Endothelial cell of umbilical vein (primary cell): Measurements from ENCODE around the gene PMVK. TPM values are rescaled to one million over a fixed set of nuclear protein-coding genes. Genes with fewer than 3 reads are reported as not detected.

Experiments used
- BruUV-seq: library from RNA; stranded (reverse); fragments of 400-500 nt; replicated peaks from 2 replicates; lab custom pipeline; 2021; lab: Mats Ljungman, UMichigan
- CTCF ChIA-PET: fragments of 300-600, 350-600 bp; sonication (Branson Sonifier 250); formaldehyde crosslinking; loops from one replicate; lab custom pipeline; 2021; ENCODE audit warnings: antibody characterized with exemption, inconsistent platforms; lab: Charles Lee
- POLR2A ChIA-PET: fragments of 300-600, 350-600 bp; sonication (Branson Sonifier 250); formaldehyde crosslinking; loops from one replicate; lab custom pipeline; 2021; ENCODE audit warnings: antibody characterized with exemption, inconsistent platforms; lab: Charles Lee
- DNase-seq: peaks from one replicate; pipeline ENCODE4 v3.0.0-alpha.2; 2011; ENCODE audit warnings: low read depth, low spot score
- FAIRE-seq: peaks from 2 replicates; lab custom pipeline; 2011; peaks lifted over from hg19 to GRCh38; lab: Jason Lieb, UNC
- H2AFZ ChIP-seq: 2 replicates; pipeline ENCODE4 v1.6.0; 2012; ENCODE audit warnings: low read depth, low read length, control low read depth, inconsistent platforms
- H3K27ac ChIP-seq: 2 replicates; pipeline ENCODE4 v1.5.1; 2011; ENCODE audit warnings: low read depth, mild to moderate bottlenecking, control low read depth, low read length, moderate library complexity; ENCODE audit not compliant: insufficient read depth
- H3K27me3 ChIP-seq, 2 experiments: 2 replicates each; pipeline versions ENCODE4 v1.6.0 to v1.6.1; 2011; ENCODE audit warnings: low read length in 2 of 2, mixed read lengths in 1 of 2; ENCODE audit not compliant: control insufficient read depth in 2 of 2, insufficient read depth in 2 of 2
- H3K36me3 ChIP-seq, 2 experiments: 2 replicates in 1 of 2; 3 replicates in 1 of 2; pipeline ENCODE4 v1.5.1; 2011; ENCODE audit warnings: low read length in 2 of 2, mild to moderate bottlenecking in 1 of 2, moderate library complexity in 1 of 2; ENCODE audit not compliant: control insufficient read depth in 2 of 2, insufficient read depth in 2 of 2; ENCODE audit errors: extremely low read depth in 1 of 2
- H3K4me1 ChIP-seq: 3 replicates; pipeline ENCODE4 v1.5.1; 2011; ENCODE audit warnings: mild to moderate bottlenecking, low read length; ENCODE audit not compliant: control insufficient read depth, insufficient read depth; ENCODE audit errors: extremely low read depth
- H3K4me2 ChIP-seq: 2 replicates; pipeline ENCODE4 v1.6.1; 2011; ENCODE audit warnings: low read length, control low read depth, mixed read lengths; ENCODE audit not compliant: insufficient read depth
- H3K4me3 ChIP-seq, 3 experiments: fragments of 200-600 bp in 1 of 3; sonication (generic), shearing (Covaris generic) in 1 of 3; replicated peaks in 1 of 3; 2 replicates each; pipeline ENCODE4 v1.5.1; 2011 to 2016; ENCODE audit warnings: control low read depth in 3 of 3, low read length in 3 of 3, mild to moderate bottlenecking in 2 of 3, inconsistent platforms in 1 of 3, low read depth in 1 of 3, moderate library complexity in 1 of 3; ENCODE audit not compliant: insufficient read depth in 1 of 3
- H3K79me2 ChIP-seq: 2 replicates; pipeline ENCODE4 v1.6.0; 2012; ENCODE audit warnings: low read length, inconsistent platforms; ENCODE audit not compliant: control insufficient read depth, insufficient read depth
- H3K9ac ChIP-seq: replicated peaks from 2 replicates; pipeline ENCODE3; 2011; ENCODE audit warnings: low read length, control low read depth; ENCODE audit not compliant: insufficient read depth; ENCODE audit errors: extremely low read depth
- H3K9me1 ChIP-seq: replicated peaks from 3 replicates; pipeline ENCODE4 v1.6.0; 2011; ENCODE audit warnings: mild to moderate bottlenecking, low read length; ENCODE audit not compliant: control insufficient read depth, insufficient read depth; ENCODE audit errors: extremely low read depth
- H3K9me3 ChIP-seq: replicated peaks from 2 replicates; pipeline ENCODE4 v1.5.1; 2012; ENCODE audit warnings: low read length, inconsistent platforms; ENCODE audit not compliant: control insufficient read depth, insufficient read depth
- H4K20me1 ChIP-seq: replicated peaks from 2 replicates; pipeline ENCODE3; 2011; ENCODE audit warnings: mild to moderate bottlenecking, low read length; ENCODE audit not compliant: control insufficient read depth, insufficient read depth; ENCODE audit errors: extremely low read depth
- EZH2 ChIP-seq: IDR thresholded peaks from 2 replicates; pipeline ENCODE4 v1.6.1; 2012; ENCODE audit warnings: borderline replicate concordance, low read depth, mild to moderate bottlenecking, moderate library complexity, low read length, inconsistent platforms; ENCODE audit not compliant: severe bottlenecking
- FOS ChIP-seq: IDR thresholded peaks from 2 replicates; pipeline ENCODE4 v1.6.1; 2011; ENCODE audit warnings: mild to moderate bottlenecking, low read length, moderate library complexity, borderline replicate concordance; ENCODE audit not compliant: insufficient read depth
- GATA2 ChIP-seq: IDR thresholded peaks from 2 replicates; pipeline ENCODE4 v1.7.0; 2011; ENCODE audit warnings: low read depth, mild to moderate bottlenecking, moderate library complexity, mixed read lengths, low read length; ENCODE audit not compliant: insufficient read length, insufficient read depth
- JUN ChIP-seq: IDR thresholded peaks from 2 replicates; pipeline ENCODE4 v1.6.1; 2011; ENCODE audit warnings: borderline replicate concordance, low read depth; ENCODE audit not compliant: insufficient read length, insufficient read depth
- MYC ChIP-seq: IDR thresholded peaks from one replicate; pipeline ENCODE4 v1.6.1; 2011; ENCODE audit warnings: mild to moderate bottlenecking, low read depth, low read length
- POLR2A ChIP-seq: IDR thresholded peaks from 2 replicates; pipeline ENCODE4 v1.6.1; 2012; ENCODE audit warnings: low read depth, mild to moderate bottlenecking, control low read depth, low read length
- POLR2AphosphoS5 ChIP-seq: IDR thresholded peaks from 2 replicates; pipeline ENCODE4 v1.6.1; 2012; ENCODE audit warnings: low read depth, mild to moderate bottlenecking, control low read depth, low read length, moderate library complexity; ENCODE audit not compliant: insufficient read depth
- dilution Hi-C: fragments of 300-500 bp; cut with MboI; formaldehyde crosslinking; loops from one replicate; pipeline ENCODE4 v1.15.0; 2019; ENCODE audit warnings: low sequenced_read_pairs; ENCODE audit not compliant: extremely low pct_ligation_motif_present
- intact Hi-C: fragments of 100-400 bp; cut with micrococcal nuclease; formaldehyde crosslinking; loops from one replicate; pipeline ENCODE4 v1.10.0; 2022
- polyA plus RNA-seq, 4 experiments: library from polyadenylated mRNA; depleted of rRNA in 3 of 4; stranded (reverse) in 3 of 4; unstranded in 1 of 4; fragments of >200 nt; gene quantifications; 2 replicates each; pipeline versions ENCODE4 v1.2.1 to v1.2.3, GENCODE V29; 2011 to 2012; ENCODE audit warnings: missing spikeins in 1 of 4
- total RNA-seq: library from RNA; stranded (reverse); gene quantifications from 2 replicates; pipeline ENCODE4 v1.2.3, GENCODE V29; 2021
- TF ChIP-seq, protein P1 (sequence below), 2 donors: IDR thresholded peaks; 1 replicate in 1 of 2; 2 replicates in 1 of 2; pipeline ENCODE4 v1.5.1; 2011; ENCODE audit warnings: low read length in 2 of 2, mild to moderate bottlenecking in 2 of 2, moderate library complexity in 2 of 2, control low read depth in 1 of 2, inconsistent platforms in 1 of 2, low read depth in 1 of 2; ENCODE audit not compliant: insufficient read depth in 1 of 2; ENCODE audit errors: extremely low read depth in 1 of 2
- TF ChIP-seq, protein P2 (sequence below): IDR thresholded peaks from 2 replicates; pipeline ENCODE4 v1.6.1; 2011; ENCODE audit not compliant: insufficient read depth, insufficient read length

The PMVK gene
- total and polyA plus RNA-seq, 2 donors (not counting 3 experiments of a cell fraction or from before 2014, with no cell fraction given): 22.6 to 32.7 TPM

DNA sequence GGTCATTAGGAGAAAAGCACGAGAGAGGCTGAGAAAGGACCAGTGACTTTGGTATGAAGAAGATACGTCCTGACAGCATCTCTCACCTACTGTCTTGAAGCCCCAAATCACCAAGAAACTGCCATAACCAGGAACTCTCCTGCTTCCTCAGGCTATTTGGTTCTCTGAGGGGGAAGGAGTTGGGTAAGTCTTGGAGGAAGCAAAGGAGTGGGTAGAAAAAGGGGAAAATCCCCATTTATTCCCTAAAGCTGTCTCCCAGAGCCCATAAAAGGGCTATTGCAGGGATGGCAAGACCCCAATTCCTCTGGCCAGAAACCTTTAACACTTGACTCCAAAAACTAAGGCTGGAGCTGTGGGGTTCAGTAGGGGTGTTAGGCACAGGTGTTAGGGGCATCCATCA, 21.5 kb upstream of the PMVK start:
- Histone ChIP-seq H3K36me3 (peaks cover 0 to 10% of the 10 kb centered on the region in 2 experiments), H4K20me1 (no peaks in the 10 kb centered on the region), H3K4me1 (peaks cover 33% of the 10 kb centered on the region), H3K9me3 (no peaks in the 10 kb centered on the region), H3K27ac (no peak overlapping the region), H3K9ac (no peak overlapping the region), H3K4me2 (no peak overlapping the region), H3K79me2 (peaks cover 9% of the 10 kb centered on the region), H3K27me3 (no peaks in the 10 kb centered on the region), H3K9me1 (no peaks in the 10 kb centered on the region), H3K4me3 (no peak overlapping the region), H2AFZ (no peak overlapping the region)
- DNase-seq: no peak
- intact Hi-C loops (no loop called here), dilution Hi-C loops (no loop called here)
- FAIRE-seq: no peak
- ChIA-PET CTCF (interaction anchor here (1.2 to 1.4 kb wide), 2 partner anchors 14 to 59 kb away, joined by 3 to 4 read pairs; no protein-coding TSS in a partner anchor), POLR2A (no interaction called here)
- no peak for TF ChIP-seq POLR2AphosphoS5
- TF ChIP-seq FOS: no peak
- TF ChIP-seq EZH2: no peak
- no peak for TF ChIP-seq GATA2
- TF ChIP-seq, protein P1, sequence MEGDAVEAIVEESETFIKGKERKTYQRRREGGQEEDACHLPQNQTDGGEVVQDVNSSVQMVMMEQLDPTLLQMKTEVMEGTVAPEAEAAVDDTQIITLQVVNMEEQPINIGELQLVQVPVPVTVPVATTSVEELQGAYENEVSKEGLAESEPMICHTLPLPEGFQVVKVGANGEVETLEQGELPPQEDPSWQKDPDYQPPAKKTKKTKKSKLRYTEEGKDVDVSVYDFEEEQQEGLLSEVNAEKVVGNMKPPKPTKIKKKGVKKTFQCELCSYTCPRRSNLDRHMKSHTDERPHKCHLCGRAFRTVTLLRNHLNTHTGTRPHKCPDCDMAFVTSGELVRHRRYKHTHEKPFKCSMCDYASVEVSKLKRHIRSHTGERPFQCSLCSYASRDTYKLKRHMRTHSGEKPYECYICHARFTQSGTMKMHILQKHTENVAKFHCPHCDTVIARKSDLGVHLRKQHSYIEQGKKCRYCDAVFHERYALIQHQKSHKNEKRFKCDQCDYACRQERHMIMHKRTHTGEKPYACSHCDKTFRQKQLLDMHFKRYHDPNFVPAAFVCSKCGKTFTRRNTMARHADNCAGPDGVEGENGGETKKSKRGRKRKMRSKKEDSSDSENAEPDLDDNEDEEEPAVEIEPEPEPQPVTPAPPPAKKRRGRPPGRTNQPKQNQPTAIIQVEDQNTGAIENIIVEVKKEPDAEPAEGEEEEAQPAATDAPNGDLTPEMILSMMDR (IDR thresholded peaks at IDR 0.05; ENCODE audit: extremely low read depth in 1 of 2, insufficient read depth in 1 of 2, low read depth in 1 of 2, low read length in 2 of 2): no peak
- no peak for TF ChIP-seq POLR2A
- TF ChIP-seq MYC: no peak
- TF ChIP-seq, protein P2, sequence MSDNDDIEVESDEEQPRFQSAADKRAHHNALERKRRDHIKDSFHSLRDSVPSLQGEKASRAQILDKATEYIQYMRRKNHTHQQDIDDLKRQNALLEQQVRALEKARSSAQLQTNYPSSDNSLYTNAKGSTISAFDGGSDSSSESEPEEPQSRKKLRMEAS: no peak
- TF ChIP-seq JUN: no peak
- BruUV-seq: no TSS peak
